Renal cortex interstitium (tissue), 11 donors: ENCODE results near the gene ZNF146. TPM values are rescaled to one million over a fixed set of nuclear protein-coding genes. Genes with fewer than 3 reads are reported as not detected.
"Not testable (repeated sequence)": the region's sequence is repeated elsewhere in the genome, so short reads cannot be mapped to it uniquely, and the experiment has no call there.

Experiments
- DNase-seq, 11 donors: peaks; one replicate each; pipeline ENCODE4 v3.0.0-alpha.2; 2013; ENCODE audit warnings: low read depth in 9 of 11, low spot score in 4 of 11; ENCODE audit errors: extremely low read depth in 1 of 11
- polyA plus RNA-seq, 3 donors: library from polyadenylated mRNA; unstranded; fragments of 120-200 nt; gene quantifications; one replicate each; pipeline ENCODE4 v1.2.1, GENCODE V29; 2013; ENCODE audit not compliant: insufficient read length in 3 of 3

ZNF146 gene
- polyA plus RNA-seq, 3 donors: 123 to 168 (median 139) TPM

DNA sequence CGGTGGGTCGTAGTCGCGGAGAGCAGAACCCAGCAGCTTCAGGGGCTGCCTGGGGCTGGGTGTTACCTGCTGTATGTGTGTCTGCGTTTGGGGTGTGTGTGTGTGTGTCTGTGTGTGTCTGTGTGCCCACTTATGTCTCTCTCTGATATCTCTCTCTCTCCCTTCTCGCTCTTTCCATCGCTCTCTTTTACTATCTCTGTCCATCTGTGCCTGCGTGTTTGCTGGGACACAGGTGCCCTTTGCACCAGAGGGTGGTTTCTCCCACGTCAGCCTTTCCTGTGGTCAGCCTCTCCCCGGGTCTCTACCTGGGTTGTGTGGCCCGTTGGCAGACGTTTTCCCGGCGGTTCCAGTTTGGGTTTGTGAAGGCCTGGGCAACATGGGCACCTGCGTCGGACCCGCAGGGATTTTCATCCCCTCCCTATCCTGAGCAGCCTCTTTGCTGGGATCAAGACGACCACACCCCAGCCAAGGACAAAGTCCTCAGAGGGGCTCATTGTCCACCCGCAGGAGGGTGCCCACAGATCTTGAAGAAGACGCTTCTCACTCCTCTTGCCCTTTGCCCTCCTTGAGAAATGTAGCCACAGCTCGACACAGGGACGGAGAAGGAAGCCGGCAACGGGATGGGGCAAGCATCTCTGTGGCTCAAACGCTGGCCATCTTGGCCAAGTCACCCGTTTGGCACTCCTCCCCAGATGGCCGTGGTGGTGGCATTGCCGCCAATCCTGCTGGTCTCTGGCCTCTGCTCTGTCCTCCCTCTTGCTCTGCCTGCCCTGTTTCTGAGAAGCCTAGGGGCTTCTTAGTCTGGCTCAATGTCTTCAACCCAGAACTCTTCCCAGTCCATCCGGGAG is 43.3 kb downstream of the ZNF146 start:
- DNase-seq: no peak

GRCh38 chr19:36259211-36259610 is 44.3 kb downstream of the ZNF146 start:
- DNase-seq: no peak

- no peak for DNase-seq
Measured at GRCh38 chr19:36265064-36265463, 50.2 kb downstream of the ZNF146 start.

- DNase-seq: no peak
Measured at GRCh38 chr19:36265856-36266374, 51.0 kb downstream of the ZNF146 start.

GRCh38 chr19:36266375-36266961 is 51.6 kb downstream of the ZNF146 start:
- DNase-seq: no peak

- DNase-seq: no peak
Measured at GRCh38 chr19:36267061-36267845, 52.3 kb downstream of the ZNF146 start.

DNA sequence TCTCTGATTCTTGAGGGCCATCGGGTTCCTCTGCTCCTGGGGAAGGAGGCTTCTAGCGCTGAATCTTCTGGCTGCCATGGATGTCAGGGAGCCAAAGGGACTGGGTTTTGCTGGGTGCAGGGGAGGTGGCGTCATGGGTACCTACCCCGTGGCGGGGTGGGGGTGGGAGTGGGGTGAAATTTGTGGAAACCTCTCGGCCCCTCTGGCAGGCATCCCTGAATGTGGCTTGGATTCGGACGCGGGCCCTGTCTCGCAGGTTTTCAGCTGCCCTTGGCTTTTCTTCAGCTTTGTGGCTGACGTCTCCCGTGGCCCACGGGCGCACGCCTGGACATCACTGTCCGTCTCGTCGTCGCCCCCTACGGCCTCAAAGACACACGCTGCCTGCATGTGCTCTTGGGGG is 53.2 kb downstream of the ZNF146 start:
- DNase-seq: not testable (repeated sequence)

- not testable (repeated sequence) for DNase-seq
Measured at GRCh38 chr19:36268591-36268990, 53.7 kb downstream of the ZNF146 start.

- DNase-seq: not testable (repeated sequence)
Measured at GRCh38 chr19:36269295-36269694, 54.4 kb downstream of the ZNF146 start.

Other genes with a start within 250 kb of the ZNF146 start
- 10 to 100 TPM; 10.6 to 15.7 (median 15.3) TPM for gene SDHAF1, start 219.9 kb upstream of the ZNF146 start, polyA plus RNA-seq
- 10 to 100 TPM in 2 of 3 donors, 1 to 10 TPM in 1; 9.8 to 16.4 (median 11.8) TPM for gene SYNE4, start 206.3 kb upstream of the ZNF146 start, polyA plus RNA-seq
- 10 to 100 TPM; 14.0 to 15.8 (median 15.4) TPM for gene ALKBH6, start 200.9 kb upstream of the ZNF146 start, polyA plus RNA-seq
- gene CLIP3, start 182.2 kb upstream of the ZNF146 start, polyA plus RNA-seq: 10 to 100 TPM; 51.9 to 54.0 (median 53.7) TPM
- gene THAP8, start 160.8 kb upstream of the ZNF146 start, polyA plus RNA-seq: 10 to 100 TPM in 2 of 3 donors, 1 to 10 TPM in 1; 9.0 to 14.8 (median 13.9) TPM
- 1 to 10 TPM; 4.4 to 6.2 (median 5.0) TPM for gene WDR62, start 160.2 kb upstream of the ZNF146 start, polyA plus RNA-seq
- not detected for gene OVOL3, start 104.0 kb upstream of the ZNF146 start, polyA plus RNA-seq
- 10 to 100 TPM; 46.2 to 58.4 (median 49.9) TPM for gene POLR2I, start 100.2 kb upstream of the ZNF146 start, polyA plus RNA-seq
- 100 to 1,000 TPM; 107 to 146 (median 119) TPM for gene TBCB, start 99.6 kb upstream of the ZNF146 start, polyA plus RNA-seq
- gene CAPNS1, start 75.0 kb upstream of the ZNF146 start, polyA plus RNA-seq: 100 to 1,000 TPM; 522 to 608 (median 545) TPM
- 10 to 100 TPM; 16.5 to 30.8 (median 30.2) TPM for gene COX7A1, start 62.7 kb upstream of the ZNF146 start, polyA plus RNA-seq
- 1 to 10 TPM; 7.0 to 7.8 (median 7.0) TPM for gene ZNF565, start 441 bp upstream of the ZNF146 start, polyA plus RNA-seq
- gene ZFP14, start 164.1 kb downstream of the ZNF146 start, polyA plus RNA-seq: 10 to 100 TPM; 11.4 to 14.1 (median 13.3) TPM
- 10 to 100 TPM; 13.3 to 15.5 (median 14.9) TPM for gene ZFP82, start 203.5 kb downstream of the ZNF146 start, polyA plus RNA-seq